Esophagus squamous epithelium (tissue), 5 donors: Measurements from ENCODE around the gene CH25H. TPM values are rescaled to one million over a fixed set of nuclear protein-coding genes. Genes with fewer than 3 reads are reported as not detected.

Source experiments
- DNase-seq: peaks from one replicate; lab custom pipeline; 2025; lab: John Stamatoyannopoulos, UW
- H3K27ac ChIP-seq, 4 donors: fragments of 200-600 bp; sonication (generic); one replicate each; pipeline ENCODE4 v1.5.1; 2016 to 2019; ENCODE audit warnings: mild to moderate bottlenecking in 1 of 4
- H3K27me3 ChIP-seq, 4 donors: fragments of 200-600 bp; sonication (generic); 1 replicate in 3 of 4; 2 replicates in 1 of 4; pipeline versions ENCODE4 v1.5.1 to v1.6.0; 2017 to 2021; ENCODE audit warnings: antibody characterized with exemption in 1 of 4
- H3K36me3 ChIP-seq, 3 donors: fragments of 200-600 bp; sonication (generic); one replicate each; pipeline ENCODE4 v1.5.1; 2016 to 2019
- H3K4me1 ChIP-seq, 3 donors: fragments of 200-600 bp; sonication (generic); one replicate each; pipeline ENCODE4 v1.5.1; 2017 to 2019
- H3K4me3 ChIP-seq, 4 donors: fragments of 200-600 bp; sonication (generic); 1 replicate in 3 of 4; 2 replicates in 1 of 4; pipeline ENCODE4 v1.5.1; 2016 to 2019; ENCODE audit warnings: mild to moderate bottlenecking in 2 of 4, moderate library complexity in 1 of 4
- H3K9me3 ChIP-seq, 3 donors: fragments of 200-600 bp; sonication (generic); one replicate each; pipeline ENCODE4 v1.5.1; 2016 to 2019
- POLR2A ChIP-seq, 4 donors: fragments of 450-650 bp; IDR thresholded peaks; one replicate each; pipeline ENCODE4 v1.6.1; 2017; ENCODE audit warnings: antibody characterized with exemption in 4 of 4, mild to moderate bottlenecking in 4 of 4, moderate library complexity in 3 of 4
- WGBS, 2 donors: methylation state at CpG; one replicate each; pipeline ENCODE4 v1.1.5; 2018; 5-methylcytosine and 5-hydroxymethylcytosine counted together
- intact Hi-C: fragments of 100-400 bp; cut with DNase I; formaldehyde crosslinking; loops from one replicate; pipeline ENCODE4 v1.15.0; 2022
- total RNA-seq, 4 donors: library from RNA; depleted of rRNA; stranded (reverse); fragments of >200 nt; gene quantifications; one replicate each; pipeline ENCODE4 v1.1.0, GENCODE V29; 2016
- TF ChIP-seq, protein P1 (sequence below), 6 experiments: fragments of 450-650 bp in 4 of 6; fragments of 200-600 bp in 2 of 6; sonication (generic) in 2 of 6; IDR thresholded peaks; one replicate each; pipeline ENCODE4 v1.5.1; 2016 to 2019; ENCODE audit warnings: antibody characterized with exemption in 6 of 6, mild to moderate bottlenecking in 4 of 6, moderate library complexity in 4 of 6
- donor health status: DM: yes; HTN: yes; CAD: no.

The CH25H gene
- total RNA-seq, 4 donors from 2014 or later, result 6.4 to 27.8 (median 11.5) TPM

- TF ChIP-seq POLR2A (IDR thresholded peaks at IDR 0.05), result no peak
- TF ChIP-seq, protein P1, sequence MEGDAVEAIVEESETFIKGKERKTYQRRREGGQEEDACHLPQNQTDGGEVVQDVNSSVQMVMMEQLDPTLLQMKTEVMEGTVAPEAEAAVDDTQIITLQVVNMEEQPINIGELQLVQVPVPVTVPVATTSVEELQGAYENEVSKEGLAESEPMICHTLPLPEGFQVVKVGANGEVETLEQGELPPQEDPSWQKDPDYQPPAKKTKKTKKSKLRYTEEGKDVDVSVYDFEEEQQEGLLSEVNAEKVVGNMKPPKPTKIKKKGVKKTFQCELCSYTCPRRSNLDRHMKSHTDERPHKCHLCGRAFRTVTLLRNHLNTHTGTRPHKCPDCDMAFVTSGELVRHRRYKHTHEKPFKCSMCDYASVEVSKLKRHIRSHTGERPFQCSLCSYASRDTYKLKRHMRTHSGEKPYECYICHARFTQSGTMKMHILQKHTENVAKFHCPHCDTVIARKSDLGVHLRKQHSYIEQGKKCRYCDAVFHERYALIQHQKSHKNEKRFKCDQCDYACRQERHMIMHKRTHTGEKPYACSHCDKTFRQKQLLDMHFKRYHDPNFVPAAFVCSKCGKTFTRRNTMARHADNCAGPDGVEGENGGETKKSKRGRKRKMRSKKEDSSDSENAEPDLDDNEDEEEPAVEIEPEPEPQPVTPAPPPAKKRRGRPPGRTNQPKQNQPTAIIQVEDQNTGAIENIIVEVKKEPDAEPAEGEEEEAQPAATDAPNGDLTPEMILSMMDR (IDR thresholded peaks at IDR 0.05), result no peak
- peaks cover 5 to 66% (median 41%) of the 10 kb centered on the region in 3 donors for H3K4me1 ChIP-seq
- no peaks in the 10 kb centered on the region for H3K36me3 ChIP-seq
- no peak overlapping the region for H3K4me3 ChIP-seq
- no peaks in the 10 kb centered on the region for H3K9me3 ChIP-seq
- 30 to 31% methylated on average over 4 of the region's 4 CpGs for WGBS, 2 donors
- DNase-seq, result no peak
- peak overlapping the region; percentile 59 to 84 (median 74) for H3K27ac ChIP-seq
- intact Hi-C loops, result no loop called here
- no peaks in the 10 kb centered on the region for H3K27me3 ChIP-seq
Measured at GRCh38 chr10:89165923-89166322, 41.2 kb downstream of the CH25H start.

DNA sequence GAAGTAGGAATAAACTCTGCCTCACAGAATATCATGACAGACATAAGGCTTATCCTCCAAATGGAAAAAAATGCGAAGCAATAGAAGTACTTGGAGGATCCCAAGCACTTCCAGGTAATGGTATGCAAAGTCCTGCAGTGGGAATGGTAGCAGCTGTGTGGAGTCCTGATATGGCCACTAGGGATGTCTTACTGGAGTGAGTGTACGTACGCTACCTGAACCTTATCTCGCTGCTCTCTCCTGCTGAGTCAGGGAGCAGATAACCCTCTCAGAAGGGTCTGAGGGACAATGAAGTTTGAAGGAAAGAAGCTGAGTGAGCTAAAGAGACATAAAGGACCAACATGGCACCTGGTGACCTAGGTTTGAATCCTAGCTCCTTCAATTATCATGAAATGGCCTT is 42.2 kb downstream of the CH25H start:
- H3K4me3 ChIP-seq, result no peak overlapping the region
- WGBS, 2 donors, result 80 to 97% methylated on average over 4 of the region's 4 CpGs
- H3K36me3 ChIP-seq, result no peaks in the 10 kb centered on the region
- peak overlapping the region in 2 of 4 donors; percentile 76 to 79 for H3K27ac ChIP-seq
- TF ChIP-seq POLR2A (IDR thresholded peaks at IDR 0.05), result no peak
- TF ChIP-seq, protein P1 (IDR thresholded peaks at IDR 0.05), result no peak
- intact Hi-C loops, result no loop called here
- peaks cover 5 to 69% (median 41%) of the 10 kb centered on the region in 3 donors for H3K4me1 ChIP-seq
- H3K9me3 ChIP-seq, result no peaks in the 10 kb centered on the region
- no peaks in the 10 kb centered on the region for H3K27me3 ChIP-seq
- no peak for DNase-seq

DNA sequence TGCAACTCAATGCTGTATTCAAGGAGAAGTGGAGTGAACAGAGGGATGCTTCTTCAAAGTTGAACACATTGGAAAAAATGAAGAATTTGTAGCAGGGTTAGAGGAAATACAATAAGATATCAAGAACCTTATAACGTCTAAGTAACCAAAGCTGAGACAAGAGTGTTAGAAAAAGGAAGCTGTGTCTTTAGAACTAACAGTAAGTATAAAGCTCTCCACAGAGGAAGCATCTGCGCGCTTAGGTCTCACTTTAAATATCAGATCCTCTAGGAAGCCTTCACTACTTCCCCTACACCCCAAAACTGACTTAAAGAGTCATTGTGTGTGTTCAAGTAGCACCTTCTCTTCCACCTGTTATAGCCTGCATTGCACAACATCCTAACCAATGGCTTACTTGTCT is 43.0 kb downstream of the CH25H start:
- 53 to 55% methylated on average over 3 of the region's 3 CpGs for WGBS, 2 donors
- Histone ChIP-seq H3K9me3 (no peaks in the 10 kb centered on the region), H3K36me3 (no peaks in the 10 kb centered on the region), H3K27me3 (no peaks in the 10 kb centered on the region), H3K4me1 (peaks cover 5 to 70% (median 41%) of the 10 kb centered on the region in 3 donors), H3K27ac (peak overlapping the region; percentile 60 to 79 (median 72)), H3K4me3 (peak overlapping the region in 1 of 4 donors; percentile 35)
- intact Hi-C loops, result no loop called here
- TF ChIP-seq POLR2A (IDR thresholded peaks at IDR 0.05), result no peak
- TF ChIP-seq, protein P1 (IDR thresholded peaks at IDR 0.05), result no peak
- DNase-seq, result no peak

DNA sequence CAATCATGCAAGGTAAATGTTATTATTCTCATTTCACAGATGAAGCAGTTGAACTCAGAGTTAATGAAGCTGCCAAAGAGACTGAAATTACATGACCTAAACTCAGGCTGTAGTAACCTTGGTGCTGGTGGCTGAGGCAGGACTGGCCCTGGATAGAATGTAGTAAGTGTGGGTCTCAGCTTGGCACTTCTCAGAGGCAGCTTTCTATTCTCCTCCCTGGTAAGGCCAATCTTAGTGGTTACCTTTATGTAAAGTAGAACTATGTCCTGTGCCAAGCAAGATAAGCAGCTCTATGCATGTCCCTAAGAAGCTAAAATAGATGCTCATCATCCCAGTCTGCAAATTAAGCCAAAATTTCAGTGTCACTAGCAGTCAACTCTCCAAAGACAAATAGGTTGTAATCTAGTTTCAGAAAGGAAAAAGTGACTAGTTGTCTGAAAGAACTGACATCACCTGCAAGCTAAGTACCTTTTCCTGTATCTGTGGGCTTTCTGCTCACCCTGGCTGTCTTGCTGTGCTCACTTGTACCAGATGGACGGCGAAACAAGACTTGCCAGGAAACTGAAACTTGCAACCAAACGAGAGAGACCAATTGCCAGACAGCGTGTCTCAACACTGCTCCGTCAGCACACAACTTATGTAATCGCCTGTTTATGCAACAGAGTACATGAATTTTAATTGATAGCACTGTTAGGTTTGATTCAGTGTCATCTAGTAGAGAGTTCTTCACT is 43.7 kb downstream of the CH25H start:
- 21 to 24% methylated on average over 5 to 6 of the region's 6 CpGs for WGBS, 2 donors
- Histone ChIP-seq H3K9me3 (no peaks in the 10 kb centered on the region), H3K4me1 (peaks cover 5 to 70% (median 35%) of the 10 kb centered on the region in 3 donors), H3K36me3 (no peaks in the 10 kb centered on the region), H3K27ac (peak overlapping the region; percentile 60 to 79 (median 72)), H3K4me3 (peak overlapping the region in 1 of 4 donors; percentile 35), H3K27me3 (no peaks in the 10 kb centered on the region)
- TF ChIP-seq, protein P1 (IDR thresholded peaks at IDR 0.05), result no peak
- no peak for TF ChIP-seq POLR2A (IDR thresholded peaks at IDR 0.05)
- intact Hi-C loops, result no loop called here
- DNase-seq, result peak; percentile 1

DNA sequence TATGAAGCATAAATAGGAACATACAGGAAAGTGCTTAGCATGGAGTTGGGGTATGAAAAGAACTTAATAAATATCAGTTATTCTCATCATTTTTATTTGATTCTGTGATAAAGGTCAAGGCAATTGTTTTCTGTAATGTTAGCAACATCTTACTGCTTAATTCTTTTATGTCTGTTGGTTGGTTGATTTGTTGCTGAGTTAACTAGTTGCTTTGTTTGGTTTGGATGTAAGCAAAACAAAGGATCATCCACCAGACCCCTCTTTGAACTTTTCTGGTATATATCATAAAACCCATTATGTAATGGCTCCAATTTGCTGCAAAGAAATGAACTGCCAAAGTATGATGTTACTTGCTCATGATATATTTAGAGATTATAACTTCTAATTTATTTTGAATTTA is 44.5 kb downstream of the CH25H start:
- H3K27me3 ChIP-seq, result no peaks in the 10 kb centered on the region
- no peaks in the 10 kb centered on the region for H3K9me3 ChIP-seq
- H3K4me1 ChIP-seq, result peaks cover 5 to 63% (median 33%) of the 10 kb centered on the region in 3 donors
- intact Hi-C loops, result no loop called here
- DNase-seq, result no peak
- TF ChIP-seq, protein P1 (IDR thresholded peaks at IDR 0.05), result no peak
- TF ChIP-seq POLR2A (IDR thresholded peaks at IDR 0.05), result no peak
- no peaks in the 10 kb centered on the region for H3K36me3 ChIP-seq
- H3K27ac ChIP-seq, result peak overlapping the region in 2 of 4 donors; percentile 76 to 79
- H3K4me3 ChIP-seq, result no peak overlapping the region
